Endometrial microvascular endothelial cells (primary cell): ENCODE results near the gene FARP1. TPM values are rescaled to one million over a fixed set of nuclear protein-coding genes. Genes with fewer than 3 reads are reported as not detected.
"Not testable (repeated sequence)": the region's sequence is repeated elsewhere in the genome, so short reads cannot be mapped to it uniquely, and the experiment has no call there.

Experiments
- in situ Hi-C: cut with HindIII; loops from 2 replicates; pipeline ENCODE4 v1.10.0; 2017; ENCODE audit warnings: low sequenced_read_pairs, low pct_unique_long_range_greater_than_20kb; ENCODE audit errors: inconsistent ontology term
- total RNA-seq: library from RNA; depleted of rRNA; stranded (reverse); fragments of >200 nt; gene quantifications from one replicate; pipeline ENCODE4 v1.2.3, GENCODE V29; 2015; ENCODE audit errors: inconsistent ontology term

The FARP1 gene
- total RNA-seq, 1 donor from 2014 or later = 67.3 TPM

GRCh38 chr13:98352226-98352625, 209.3 kb downstream of the FARP1 start:
- in situ Hi-C loops = no loop called here

DNA sequence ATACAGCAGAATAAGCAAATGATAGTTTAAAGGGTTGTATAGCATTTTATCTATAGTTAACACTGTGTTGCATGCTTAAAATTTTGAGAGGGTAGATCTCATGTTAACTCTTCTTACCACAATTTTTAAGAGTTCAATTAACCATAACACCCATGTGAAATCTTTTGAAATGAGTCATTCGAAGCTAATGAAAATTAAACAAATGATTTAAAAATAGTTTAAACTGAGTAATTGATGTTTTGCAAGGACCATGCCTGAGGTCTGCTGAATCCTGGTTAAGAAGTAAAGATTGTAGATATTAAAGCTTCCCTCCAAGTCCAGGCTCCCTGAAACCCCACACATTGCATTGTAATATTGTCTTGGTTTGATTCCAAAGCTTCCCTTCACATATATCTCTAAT, 210.9 kb downstream of the FARP1 start:
- in situ Hi-C loops = no loop called here

DNA sequence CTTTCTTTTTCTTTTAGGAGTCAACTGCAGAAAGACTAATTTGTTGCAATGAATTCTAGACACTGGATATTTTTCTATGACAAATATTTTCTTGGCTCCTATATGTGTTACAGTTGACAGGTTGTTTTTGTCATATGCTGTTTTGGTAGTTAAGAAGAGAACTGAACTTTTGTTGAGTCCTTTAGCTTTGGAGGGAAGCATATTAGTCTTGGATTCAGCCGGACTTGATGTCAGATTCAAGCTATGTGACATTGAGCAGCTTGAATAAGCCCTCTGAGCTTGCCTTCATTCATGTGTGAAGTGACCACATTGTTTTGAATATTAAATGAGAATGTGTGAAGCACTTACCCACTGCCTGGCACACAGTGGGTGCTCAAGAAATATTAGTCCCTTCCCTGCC, 216.0 kb downstream of the FARP1 start:
- in situ Hi-C loops = no loop called here

DNA sequence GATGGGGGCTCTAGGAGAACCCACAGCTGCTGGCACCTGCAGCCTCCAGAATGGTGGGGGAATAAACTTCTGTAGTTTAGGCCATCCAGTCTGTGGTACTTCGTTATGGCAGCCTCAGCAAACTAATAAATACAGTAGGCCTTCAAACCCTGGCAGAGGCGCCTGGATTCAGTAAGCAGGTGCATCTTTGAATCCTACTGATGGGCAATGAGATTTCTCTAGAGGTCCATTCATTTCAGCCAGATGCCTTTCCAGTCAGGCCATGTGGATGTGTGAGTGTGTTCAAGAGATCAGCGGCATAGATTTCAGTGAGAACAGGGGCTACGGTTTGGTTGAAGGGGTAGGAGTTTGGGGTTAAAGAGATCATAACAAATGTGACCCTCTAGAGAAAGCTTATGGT, 217.7 kb downstream of the FARP1 start:
- in situ Hi-C loops = no loop called here

DNA sequence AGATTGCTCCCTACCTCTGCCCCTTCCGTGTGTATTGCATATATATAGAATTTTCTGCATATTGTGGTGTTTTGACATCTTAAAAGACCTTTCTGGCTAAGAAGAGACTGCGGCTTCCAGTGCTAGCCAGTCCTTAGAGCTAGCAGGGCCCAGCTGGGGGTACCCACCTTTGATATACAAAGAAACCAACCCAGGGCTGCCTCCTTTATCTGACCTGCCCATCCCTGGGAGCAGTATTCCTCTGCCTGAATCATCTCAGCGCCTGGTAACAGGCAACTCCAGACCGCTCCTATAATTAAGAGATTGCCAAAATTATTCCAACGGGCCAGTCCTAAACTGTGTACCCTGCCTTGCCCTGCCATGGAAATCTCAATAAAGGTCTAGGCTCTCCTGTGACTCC, 220.4 kb downstream of the FARP1 start:
- in situ Hi-C loops = no loop called here

GRCh38 chr13:98364179-98364578, 221.3 kb downstream of the FARP1 start:
- in situ Hi-C loops = no loop called here

- in situ Hi-C loops = no loop called here
These were observed 221.8 kb downstream of the FARP1 start for GRCh38 chr13:98364647-98365046.

DNA sequence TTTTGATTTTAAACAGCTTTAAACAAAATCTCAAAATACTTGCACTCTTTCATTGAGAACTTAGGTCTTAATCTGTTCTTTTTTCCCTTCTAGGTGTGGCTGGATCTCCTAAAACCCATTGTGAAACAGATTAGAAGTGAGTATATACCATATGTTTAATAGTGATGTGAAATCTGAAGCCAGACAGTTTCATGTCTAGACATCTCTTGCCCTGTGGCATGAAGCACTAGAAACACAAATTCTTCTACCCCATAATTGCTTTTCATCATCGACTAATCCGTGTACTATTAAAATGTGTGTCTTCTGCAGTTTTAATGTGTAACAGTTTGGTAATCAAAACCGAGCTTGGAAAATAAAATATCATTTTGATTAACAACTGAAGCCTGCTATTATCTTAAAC, 222.4 kb downstream of the FARP1 start:
- in situ Hi-C loops = no loop called here

- in situ Hi-C loops = no loop called here
These were observed 223.1 kb downstream of the FARP1 start for GRCh38 chr13:98366010-98366409.

GRCh38 chr13:98366443-98366842, 223.5 kb downstream of the FARP1 start:
- in situ Hi-C loops = no loop called here

- in situ Hi-C loops = no loop called here
These were observed 224.1 kb downstream of the FARP1 start for GRCh38 chr13:98366959-98367358.

GRCh38 chr13:98368019-98368418, 225.1 kb downstream of the FARP1 start:
- in situ Hi-C loops = no loop called here

GRCh38 chr13:98369520-98369919, 226.6 kb downstream of the FARP1 start:
- in situ Hi-C loops = not testable (repeated sequence)

- in situ Hi-C loops = no loop called here
These were observed 227.4 kb downstream of the FARP1 start for GRCh38 chr13:98370261-98370660.

DNA sequence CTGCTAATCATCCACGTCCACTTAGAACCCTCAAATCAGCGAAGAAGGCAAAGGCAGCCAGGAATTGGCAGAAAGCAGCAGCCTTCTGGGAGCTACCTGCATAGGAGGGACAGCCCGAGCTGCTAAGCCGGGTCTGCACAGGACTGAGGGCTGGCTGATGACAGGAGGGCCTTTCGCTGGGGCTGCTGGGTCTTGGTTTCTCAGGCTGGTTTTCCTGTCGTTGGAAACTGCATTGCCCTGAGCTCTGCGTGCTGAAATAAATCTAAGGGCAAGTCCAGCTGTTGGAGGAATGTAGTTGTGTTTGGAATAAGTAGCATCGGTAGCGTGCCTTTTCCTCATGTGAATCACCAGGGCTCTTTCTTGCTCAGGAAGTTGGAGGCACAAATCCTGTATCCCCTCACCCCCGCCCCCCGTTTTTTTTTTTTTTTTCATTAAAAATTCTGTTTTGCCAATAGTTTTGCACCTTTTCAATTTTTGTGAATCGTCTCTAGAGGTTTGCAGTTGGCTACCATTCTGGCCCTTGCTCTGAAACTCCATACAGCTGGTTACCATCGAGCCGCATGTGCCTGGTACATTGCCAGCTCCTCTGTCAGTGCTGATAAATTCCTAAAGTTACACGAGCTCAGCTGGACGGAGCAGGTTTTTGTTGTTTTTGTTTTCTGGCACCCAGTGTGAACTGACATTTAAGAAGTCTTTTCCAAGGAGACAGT, 228.1 kb downstream of the FARP1 start:
- in situ Hi-C loops = no loop called here

- in situ Hi-C loops = no loop called here
These were observed 228.7 kb downstream of the FARP1 start for GRCh38 chr13:98371516-98372023.

GRCh38 chr13:98372876-98373275, 230.0 kb downstream of the FARP1 start:
- in situ Hi-C loops = no loop called here

DNA sequence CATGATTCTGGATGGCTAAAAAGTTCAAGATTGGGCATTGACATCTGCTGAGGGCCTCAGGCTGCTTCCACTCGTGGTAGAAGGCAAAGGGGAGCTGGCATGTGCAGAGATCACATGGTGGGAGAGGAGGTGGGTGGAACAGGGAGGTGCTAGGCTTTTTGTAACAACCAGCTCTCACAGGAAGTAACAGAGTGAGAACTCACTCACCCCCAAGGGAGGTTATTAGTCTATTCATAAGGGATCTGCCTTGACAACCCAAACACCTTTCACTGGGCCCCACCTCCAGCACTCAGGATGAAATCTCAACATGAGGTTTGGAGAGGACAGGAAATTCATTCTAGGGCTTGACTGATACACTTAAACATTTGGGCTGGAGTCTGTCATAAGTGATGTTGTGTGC, 231.9 kb downstream of the FARP1 start:
- in situ Hi-C loops = no loop called here

DNA sequence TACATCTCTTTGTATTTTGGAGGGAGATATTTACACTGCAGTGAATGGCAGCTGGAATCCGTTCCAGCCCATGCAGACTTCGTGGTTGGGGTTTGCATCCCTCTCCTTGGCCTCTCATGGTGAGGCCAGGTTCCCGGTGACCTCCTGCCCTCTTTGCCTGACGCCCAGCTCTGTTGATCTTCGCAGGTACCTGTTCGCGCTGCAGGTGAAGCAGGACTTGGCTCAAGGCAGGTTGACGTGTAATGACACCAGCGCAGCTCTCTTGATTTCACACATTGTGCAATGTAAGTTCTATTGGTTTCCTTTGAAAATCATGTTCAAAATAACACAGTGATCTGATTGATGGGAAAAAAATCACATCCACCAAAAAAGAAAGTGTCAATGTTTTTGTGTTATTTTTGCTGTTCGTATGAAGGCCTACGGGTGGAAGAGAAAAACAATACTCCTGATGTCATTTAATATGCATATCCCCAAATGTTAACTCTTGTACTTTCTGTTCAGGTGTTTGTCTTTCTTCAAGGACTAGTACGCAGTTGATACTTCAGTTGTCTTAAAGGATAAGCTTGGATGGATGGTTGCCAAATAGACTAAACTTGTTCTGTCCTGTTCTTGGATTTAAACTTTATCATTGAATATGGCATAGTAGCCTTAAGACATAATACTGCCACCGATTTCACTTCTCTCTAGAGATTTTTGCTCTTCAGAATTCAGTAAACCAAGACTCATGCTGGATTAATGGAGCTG, 234.9 kb downstream of the FARP1 start:
- in situ Hi-C loops = no loop called here

GRCh38 chr13:98384739-98385138, 241.8 kb downstream of the FARP1 start:
- in situ Hi-C loops = no loop called here
